GM12873 (cell line): ENCODE data around the gene CALY.

Experiments
- TF ChIP-seq, protein P1 (sequence below): IDR thresholded peaks from 2 replicates; pipeline ENCODE4 v1.5.1; 2012; ENCODE audit warnings: low read depth, mild to moderate bottlenecking, moderate library complexity, low read length, control low read depth; ENCODE audit not compliant: insufficient read depth; ENCODE audit errors: missing control alignments

The CALY gene

DNA sequence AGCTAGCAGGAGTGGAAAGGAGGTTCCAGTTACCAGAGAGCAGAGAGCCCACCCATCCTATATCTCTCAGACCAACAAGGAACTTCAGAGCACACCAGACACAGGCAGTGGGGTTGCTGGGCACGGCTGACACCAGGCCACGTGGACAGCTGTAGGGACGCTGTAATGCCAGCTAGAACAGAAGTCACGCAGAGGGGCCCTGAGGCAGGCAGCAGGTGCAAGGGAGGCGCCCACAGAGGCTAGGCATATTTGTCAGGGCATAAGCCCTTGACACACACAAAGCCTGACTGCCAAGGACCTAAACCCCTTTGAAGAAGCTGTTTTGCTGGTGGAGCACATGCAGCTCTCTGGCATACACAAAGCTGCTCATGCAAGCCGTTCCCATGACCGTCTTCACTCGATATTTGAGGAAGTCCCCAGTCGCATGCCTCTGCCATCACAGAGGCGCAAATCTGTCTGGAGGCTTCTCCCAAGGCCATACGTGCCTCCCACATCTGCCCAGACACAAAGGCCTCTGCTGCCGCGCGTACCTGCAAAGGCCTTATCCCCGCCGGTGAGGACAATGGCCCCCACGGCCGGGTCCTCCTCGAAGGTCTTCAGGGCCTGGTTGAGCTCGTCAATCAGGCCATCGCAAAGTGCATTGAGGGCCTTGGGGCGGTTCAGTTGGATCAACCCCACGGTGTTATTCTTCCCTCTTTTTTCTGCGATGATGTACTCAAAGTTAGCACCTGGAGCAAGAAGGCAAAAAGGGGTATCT is 33.5 kb upstream of the CALY start:
- TF ChIP-seq, protein P1, sequence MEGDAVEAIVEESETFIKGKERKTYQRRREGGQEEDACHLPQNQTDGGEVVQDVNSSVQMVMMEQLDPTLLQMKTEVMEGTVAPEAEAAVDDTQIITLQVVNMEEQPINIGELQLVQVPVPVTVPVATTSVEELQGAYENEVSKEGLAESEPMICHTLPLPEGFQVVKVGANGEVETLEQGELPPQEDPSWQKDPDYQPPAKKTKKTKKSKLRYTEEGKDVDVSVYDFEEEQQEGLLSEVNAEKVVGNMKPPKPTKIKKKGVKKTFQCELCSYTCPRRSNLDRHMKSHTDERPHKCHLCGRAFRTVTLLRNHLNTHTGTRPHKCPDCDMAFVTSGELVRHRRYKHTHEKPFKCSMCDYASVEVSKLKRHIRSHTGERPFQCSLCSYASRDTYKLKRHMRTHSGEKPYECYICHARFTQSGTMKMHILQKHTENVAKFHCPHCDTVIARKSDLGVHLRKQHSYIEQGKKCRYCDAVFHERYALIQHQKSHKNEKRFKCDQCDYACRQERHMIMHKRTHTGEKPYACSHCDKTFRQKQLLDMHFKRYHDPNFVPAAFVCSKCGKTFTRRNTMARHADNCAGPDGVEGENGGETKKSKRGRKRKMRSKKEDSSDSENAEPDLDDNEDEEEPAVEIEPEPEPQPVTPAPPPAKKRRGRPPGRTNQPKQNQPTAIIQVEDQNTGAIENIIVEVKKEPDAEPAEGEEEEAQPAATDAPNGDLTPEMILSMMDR: no peak

DNA sequence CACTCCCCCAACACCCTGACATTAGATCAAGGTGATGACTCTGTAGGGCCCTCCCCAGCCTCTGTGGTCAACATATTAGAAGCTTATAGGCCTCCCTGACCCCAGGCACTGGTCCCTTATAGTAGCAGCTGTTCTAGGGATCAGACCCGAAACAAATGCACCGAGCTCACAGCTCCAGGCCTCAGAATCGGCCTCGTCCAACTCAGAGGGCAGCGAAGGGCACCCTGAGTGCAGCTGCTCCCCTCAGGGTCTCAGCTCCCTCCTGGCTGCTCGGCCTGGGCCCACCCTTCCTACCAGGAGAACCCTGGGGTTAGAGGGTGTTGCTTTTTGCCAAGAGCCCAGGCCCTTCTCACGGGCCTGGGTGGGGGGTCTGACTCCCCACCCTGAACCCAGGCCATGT is 31.5 kb upstream of the CALY start:
- TF ChIP-seq, protein P1: no peak

DNA sequence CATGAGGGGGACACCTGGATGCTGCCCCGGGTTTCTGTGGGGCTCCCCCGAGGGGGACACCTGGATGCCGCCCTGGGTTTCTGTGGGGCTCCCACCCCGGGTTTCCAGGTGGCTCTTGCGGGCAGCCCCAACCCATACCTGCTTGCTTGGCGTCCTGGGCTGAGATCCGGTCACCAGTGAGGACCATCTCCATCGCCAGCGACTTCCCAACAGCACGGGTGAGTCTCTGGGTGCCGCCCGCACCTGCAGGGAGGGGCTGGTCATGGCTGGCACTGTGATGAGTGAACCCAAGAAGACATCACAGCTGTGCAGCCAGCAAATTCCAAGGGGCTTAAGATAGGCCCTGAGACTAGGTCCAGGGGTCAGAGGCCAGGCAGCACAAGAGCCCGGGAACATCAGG is 30.1 kb upstream of the CALY start:
- TF ChIP-seq, protein P1: no peak

DNA sequence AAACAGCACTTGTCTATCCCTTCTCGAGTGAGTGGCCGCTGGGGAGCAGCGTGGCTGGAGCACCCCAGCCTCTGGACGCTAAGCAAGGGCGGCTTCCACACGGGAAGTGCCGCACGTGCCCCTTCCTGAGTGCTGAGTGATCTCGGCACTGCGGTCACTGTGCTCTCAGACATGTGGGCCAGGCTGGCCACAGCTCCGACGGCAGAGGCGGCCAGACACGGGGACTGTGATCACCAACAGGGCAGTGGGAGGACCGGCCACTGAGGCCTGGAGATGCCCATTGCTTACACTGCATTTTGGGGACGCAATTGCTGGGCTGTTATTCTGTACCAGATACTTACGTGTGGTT is 29.4 kb upstream of the CALY start:
- TF ChIP-seq, protein P1: no peak

DNA sequence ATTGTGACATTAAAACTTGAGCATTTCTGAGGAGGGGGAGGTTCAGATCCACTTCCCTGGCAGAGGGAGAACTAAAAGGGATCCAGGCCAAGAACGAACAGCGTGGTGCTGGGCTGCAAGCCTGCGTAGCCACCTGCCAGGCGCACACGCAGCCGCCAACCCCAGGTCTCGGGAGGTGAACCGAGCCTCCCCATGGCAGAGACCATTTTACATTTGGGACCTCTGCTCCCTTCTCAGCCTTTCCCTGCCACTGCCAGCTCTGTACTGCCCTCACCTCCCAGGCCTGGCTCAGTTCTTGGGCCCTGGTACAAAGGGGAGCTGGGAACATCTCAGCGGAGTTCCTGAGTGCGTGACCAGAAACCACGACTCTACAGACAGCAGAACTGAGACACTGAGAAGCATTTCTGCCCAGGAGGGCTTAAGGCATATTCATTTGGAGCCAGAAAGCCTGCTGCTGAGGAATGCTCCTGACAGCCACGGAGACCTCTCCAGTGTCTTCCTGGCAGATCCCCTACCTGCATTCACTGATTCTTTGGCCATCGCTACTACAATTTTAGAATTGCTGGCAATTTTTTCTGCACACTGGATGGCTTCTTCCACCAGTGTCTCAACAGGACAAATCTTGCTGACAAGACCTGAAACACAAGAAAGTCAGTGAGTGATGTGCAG is 28.9 kb upstream of the CALY start:
- TF ChIP-seq, protein P1: no peak

- TF ChIP-seq, protein P1: no peak
Observed at GRCh38 chr10:133364645-133365431, 28.1 kb upstream of the CALY start.

- TF ChIP-seq, protein P1: no peak
Observed at GRCh38 chr10:133362846-133363245, 26.1 kb upstream of the CALY start.
